Progenitor cell of endocrine pancreas (in vitro differentiated cells): ENCODE data around the gene SMIM12. TPM values are rescaled to one million over a fixed set of nuclear protein-coding genes. Genes with fewer than 3 reads are reported as not detected.

ENCODE experiments used
- DNase-seq: peaks from one replicate; pipeline ENCODE4 v3.0.0; 2021; ENCODE audit warnings: low spot score; ENCODE audit not compliant: unreplicated experiment
- H3K27ac Mint-ChIP-seq: 2 replicates; pipeline ENCODE4 v1.8.0; 2021; ENCODE audit warnings: mild to moderate bottlenecking, moderate library complexity, mixed read lengths
- H3K27me3 Mint-ChIP-seq: 2 replicates; pipeline ENCODE4 v1.8.0; 2021; ENCODE audit warnings: mixed read lengths
- H3K36me3 Mint-ChIP-seq: 2 replicates; pipeline ENCODE4 v1.8.0; 2022; ENCODE audit warnings: mixed read lengths; ENCODE audit not compliant: insufficient read depth
- H3K4me1 Mint-ChIP-seq: 2 replicates; pipeline ENCODE4 v1.8.0; 2021; ENCODE audit warnings: low read depth, mixed read lengths
- H3K4me3 Mint-ChIP-seq: 2 replicates; pipeline ENCODE4 v1.8.0; 2021; ENCODE audit warnings: low read depth, mild to moderate bottlenecking, moderate library complexity, mixed read lengths
- H3K9me3 Mint-ChIP-seq: 2 replicates; pipeline ENCODE4 v1.8.0; 2021; ENCODE audit warnings: low read depth, mixed read lengths
- CTCF ChIP-seq: fragments of 200-600 bp; sonication (generic); IDR thresholded peaks from one replicate; pipeline ENCODE4 v1.5.0; 2021; ENCODE audit warnings: antibody characterized with exemption, mild to moderate bottlenecking; ENCODE audit not compliant: unreplicated experiment
- total RNA-seq: library from RNA; stranded (reverse); gene quantifications from 2 replicates; pipeline ENCODE4 v1.2.1, GENCODE V29; 2021

SMIM12 gene
- total RNA-seq, 1 donor from 2014 or later, result 39.5 TPM

- no peak for DNase-seq
- no peak for TF ChIP-seq CTCF
- no peak overlapping the region for H3K27ac Mint-ChIP-seq
- H3K4me1 Mint-ChIP-seq, result peaks cover 46% of the 10 kb centered on the region
- no peak overlapping the region for H3K4me3 Mint-ChIP-seq
- H3K27me3 Mint-ChIP-seq, result peaks cover 2% of the 10 kb centered on the region
- H3K9me3 Mint-ChIP-seq, result no peaks in the 10 kb centered on the region
- H3K36me3 Mint-ChIP-seq, result no peaks in the 10 kb centered on the region
Measured at GRCh38 chr1:34839526-34840305, 19.8 kb downstream of the SMIM12 start.

GRCh38 chr1:34833711-34834110 lies 25.8 kb downstream of the SMIM12 start:
- no peak for TF ChIP-seq CTCF
- no peak overlapping the region for H3K27ac Mint-ChIP-seq
- H3K9me3 Mint-ChIP-seq, result no peaks in the 10 kb centered on the region
- H3K4me1 Mint-ChIP-seq, result peaks cover 10% of the 10 kb centered on the region
- no peak overlapping the region for H3K4me3 Mint-ChIP-seq
- peaks cover 2% of the 10 kb centered on the region for H3K27me3 Mint-ChIP-seq
- no peak for DNase-seq
- H3K36me3 Mint-ChIP-seq, result no peaks in the 10 kb centered on the region

GRCh38 chr1:34831721-34832246 lies 27.8 kb downstream of the SMIM12 start:
- Mint-ChIP-seq H3K27me3 (no peaks in the 10 kb centered on the region), H3K27ac (no peak overlapping the region), H3K4me3 (no peak overlapping the region), H3K9me3 (no peaks in the 10 kb centered on the region), H3K4me1 (peaks cover 23% of the 10 kb centered on the region), H3K36me3 (no peaks in the 10 kb centered on the region)
- DNase-seq, result no peak
- no peak for TF ChIP-seq CTCF

- TF ChIP-seq CTCF, result no peak
- H3K27ac Mint-ChIP-seq, result no peak overlapping the region
- peaks cover 41% of the 10 kb centered on the region for H3K4me1 Mint-ChIP-seq
- DNase-seq, result no peak
- no peaks in the 10 kb centered on the region for H3K9me3 Mint-ChIP-seq
- no peaks in the 10 kb centered on the region for H3K27me3 Mint-ChIP-seq
- H3K4me3 Mint-ChIP-seq, result no peak overlapping the region
- H3K36me3 Mint-ChIP-seq, result no peaks in the 10 kb centered on the region
Measured at GRCh38 chr1:34829250-34829649, 30.3 kb downstream of the SMIM12 start.

GRCh38 chr1:34828611-34829010 lies 30.9 kb downstream of the SMIM12 start:
- H3K4me3 Mint-ChIP-seq, result no peak overlapping the region
- H3K9me3 Mint-ChIP-seq, result no peaks in the 10 kb centered on the region
- DNase-seq, result no peak

More at GRCh38 chr1:34828611-34829010, 30.9 kb downstream of the SMIM12 start:
- peaks cover 41% of the 10 kb centered on the region for H3K4me1 Mint-ChIP-seq
- no peak for TF ChIP-seq CTCF
- no peak overlapping the region for H3K27ac Mint-ChIP-seq
- no peaks in the 10 kb centered on the region for H3K36me3 Mint-ChIP-seq
- H3K27me3 Mint-ChIP-seq, result no peaks in the 10 kb centered on the region
